HepG2 (cell line): ENCODE measurements around the gene BCL2L11. TPM values are rescaled to one million over a fixed set of nuclear protein-coding genes. Genes with fewer than 3 reads are reported as not detected.

Experiments
- AHR ChIP-seq: IDR thresholded peaks from 2 replicates; pipeline ENCODE4 v1.6.1; 2018; ENCODE audit warnings: missing genetic modification reagents, missing compliant biosample characterization
- CREBL2 ChIP-seq: sonication (generic); formaldehyde crosslinking; IDR thresholded peaks from 2 replicates; pipeline ENCODE4 v1.8.1; 2023; ENCODE audit warnings: missing genetic modification reagents, mild to moderate bottlenecking, borderline replicate concordance
- POGZ ChIP-seq: sonication (generic); formaldehyde crosslinking; IDR thresholded peaks from 2 replicates; pipeline ENCODE4 v1.4.0; 2020; ENCODE audit warnings: mild to moderate bottlenecking, missing genetic modification reagents
- ZBTB38 ChIP-seq: sonication (generic); formaldehyde crosslinking; IDR thresholded peaks from 2 replicates; pipeline ENCODE4 v1.5.1; 2020; ENCODE audit warnings: mild to moderate bottlenecking, missing genetic modification reagents
- ZNF253 ChIP-seq: sonication (generic); formaldehyde crosslinking; IDR thresholded peaks from 2 replicates; pipeline ENCODE4 v1.8.0; 2022; ENCODE audit warnings: mild to moderate bottlenecking, missing genetic modification reagents, borderline replicate concordance
- ZNF496 ChIP-seq: sonication (generic); formaldehyde crosslinking; IDR thresholded peaks from 2 replicates; pipeline ENCODE4 v1.8.1; 2023; ENCODE audit warnings: mild to moderate bottlenecking, moderate library complexity, missing genetic modification reagents; ENCODE audit not compliant: insufficient replicate concordance
- ZNF567 ChIP-seq: sonication (generic); formaldehyde crosslinking; IDR thresholded peaks from 2 replicates; pipeline ENCODE4 v1.8.1; 2023; ENCODE audit warnings: mild to moderate bottlenecking, missing genetic modification reagents, borderline replicate concordance
- ZNF709 ChIP-seq: sonication (generic); formaldehyde crosslinking; IDR thresholded peaks from 2 replicates; pipeline ENCODE4 v1.5.0; 2020; ENCODE audit warnings: mild to moderate bottlenecking, missing genetic modification reagents
- polyA plus RNA-seq, 8 experiments: library from polyadenylated mRNA; depleted of rRNA in 3 of 8; stranded (reverse) in 7 of 8; unstranded in 1 of 8; fragments of >200 nt; fragmentation: Illumina TruSeq in 4 of 8; extraction: Trizol in 4 of 8; gene quantifications; 2 replicates each; pipeline versions ENCODE4 v1.2.1 to v1.2.3, GENCODE V29; 2011 to 2016; ENCODE audit warnings: low read depth in 4 of 8, missing spikeins in 1 of 8, mixed read lengths in 1 of 8; ENCODE audit not compliant: insufficient read depth in 1 of 8
- total RNA-seq, 5 experiments: library from RNA; depleted of rRNA; stranded (reverse); fragments of >200 nt; fragmentation: Illumina TruSeq; extraction: Trizol; gene quantifications; 2 replicates each; pipeline ENCODE4 v1.2.3, GENCODE V29; 2016; ENCODE audit warnings: low read depth in 1 of 5
- TF ChIP-seq, protein P1 (sequence below): sonication (generic); formaldehyde crosslinking; IDR thresholded peaks from 2 replicates; pipeline ENCODE4 v1.5.0; 2020; ENCODE audit warnings: mild to moderate bottlenecking, missing genetic modification reagents
- TF ChIP-seq, protein P2 (sequence below): sonication (generic); formaldehyde crosslinking; IDR thresholded peaks from 2 replicates; pipeline ENCODE4 v1.4.0; 2020; ENCODE audit warnings: missing genetic modification reagents, borderline replicate concordance
- TF ChIP-seq, protein P3 (sequence below): sonication (generic); formaldehyde crosslinking; conservative IDR thresholded peaks from 2 replicates; pipeline ENCODE4 v1.4.0; 2020; ENCODE audit warnings: missing genetic modification reagents
- TF ChIP-seq, protein P4 (sequence below): sonication (generic); formaldehyde crosslinking; IDR thresholded peaks from 2 replicates; pipeline ENCODE4 v1.8.1; 2023; ENCODE audit warnings: mild to moderate bottlenecking, missing genetic modification reagents

BCL2L11 gene
- total and polyA plus RNA-seq, 2 of the 13 experiments (the other 11 are each of a cell fraction or from before 2014, with no cell fraction given), result 6.1 to 9.7 TPM

DNA sequence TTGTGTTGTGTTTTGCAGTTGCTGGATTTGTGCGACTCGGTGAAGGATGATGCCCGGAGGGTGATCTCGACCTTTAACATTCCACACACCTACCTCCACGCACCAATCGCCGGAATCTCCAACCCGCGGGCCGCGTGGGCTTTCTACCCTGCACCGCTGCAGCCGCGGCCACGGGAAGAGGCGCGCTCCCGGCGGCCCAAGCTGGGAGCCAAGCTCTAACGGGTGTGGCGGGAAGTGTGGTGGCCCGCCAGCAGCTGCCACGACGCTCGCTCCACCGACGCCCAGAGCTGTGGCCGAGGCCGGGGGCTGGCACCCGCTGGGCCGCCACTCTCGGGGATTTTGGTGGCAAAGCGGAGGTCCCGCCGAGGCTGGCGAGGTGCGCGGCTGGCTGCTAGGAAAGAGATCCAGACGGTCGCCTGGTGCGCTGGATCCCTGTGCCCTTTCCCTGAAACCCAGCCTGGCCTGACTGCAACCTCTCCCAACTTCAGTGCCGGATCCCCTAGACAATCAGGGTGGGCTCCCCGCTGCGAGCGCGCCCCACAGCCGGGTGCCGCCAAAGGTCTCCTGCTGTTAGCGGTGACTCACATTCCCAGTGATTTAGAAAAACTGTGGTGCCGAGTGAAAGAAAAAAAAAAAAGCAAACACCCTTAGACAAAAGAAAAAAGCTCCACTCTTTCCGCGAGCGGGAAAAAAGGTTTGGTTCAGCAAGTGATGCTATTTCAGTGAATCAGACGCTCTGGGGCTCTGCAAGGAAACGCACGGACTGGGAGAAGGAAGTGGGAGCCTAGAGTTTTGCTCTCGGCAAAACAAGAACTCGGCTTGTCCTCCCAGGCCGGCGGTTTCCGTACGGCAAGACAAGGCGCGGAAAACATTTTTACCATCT lies 2.9 kb upstream of the BCL2L11 start (continued):
- TF ChIP-seq, protein P1, sequence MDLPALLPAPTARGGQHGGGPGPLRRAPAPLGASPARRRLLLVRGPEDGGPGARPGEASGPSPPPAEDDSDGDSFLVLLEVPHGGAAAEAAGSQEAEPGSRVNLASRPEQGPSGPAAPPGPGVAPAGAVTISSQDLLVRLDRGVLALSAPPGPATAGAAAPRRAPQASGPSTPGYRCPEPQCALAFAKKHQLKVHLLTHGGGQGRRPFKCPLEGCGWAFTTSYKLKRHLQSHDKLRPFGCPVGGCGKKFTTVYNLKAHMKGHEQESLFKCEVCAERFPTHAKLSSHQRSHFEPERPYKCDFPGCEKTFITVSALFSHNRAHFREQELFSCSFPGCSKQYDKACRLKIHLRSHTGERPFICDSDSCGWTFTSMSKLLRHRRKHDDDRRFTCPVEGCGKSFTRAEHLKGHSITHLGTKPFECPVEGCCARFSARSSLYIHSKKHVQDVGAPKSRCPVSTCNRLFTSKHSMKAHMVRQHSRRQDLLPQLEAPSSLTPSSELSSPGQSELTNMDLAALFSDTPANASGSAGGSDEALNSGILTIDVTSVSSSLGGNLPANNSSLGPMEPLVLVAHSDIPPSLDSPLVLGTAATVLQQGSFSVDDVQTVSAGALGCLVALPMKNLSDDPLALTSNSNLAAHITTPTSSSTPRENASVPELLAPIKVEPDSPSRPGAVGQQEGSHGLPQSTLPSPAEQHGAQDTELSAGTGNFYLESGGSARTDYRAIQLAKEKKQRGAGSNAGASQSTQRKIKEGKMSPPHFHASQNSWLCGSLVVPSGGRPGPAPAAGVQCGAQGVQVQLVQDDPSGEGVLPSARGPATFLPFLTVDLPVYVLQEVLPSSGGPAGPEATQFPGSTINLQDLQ (CRISPR knock-in tag), result no peak
- no peak for TF ChIP-seq AHR (CRISPR knock-in tag)
- TF ChIP-seq ZNF709 (CRISPR knock-in tag), result 0 out of 2 replicates have a peak, but pooled peaks have one; percentile 18
- TF ChIP-seq ZBTB38 (CRISPR knock-in tag), result 0 out of 2 replicates have a peak, but pooled peaks have one; percentile 50
- TF ChIP-seq ZNF253 (CRISPR knock-in tag), result 0 out of 2 replicates have a peak, but pooled peaks have one; percentile 43
- TF ChIP-seq ZNF496 (CRISPR knock-in tag), result no peak
- no peak for TF ChIP-seq POGZ (CRISPR knock-in tag)
- TF ChIP-seq, protein P2, sequence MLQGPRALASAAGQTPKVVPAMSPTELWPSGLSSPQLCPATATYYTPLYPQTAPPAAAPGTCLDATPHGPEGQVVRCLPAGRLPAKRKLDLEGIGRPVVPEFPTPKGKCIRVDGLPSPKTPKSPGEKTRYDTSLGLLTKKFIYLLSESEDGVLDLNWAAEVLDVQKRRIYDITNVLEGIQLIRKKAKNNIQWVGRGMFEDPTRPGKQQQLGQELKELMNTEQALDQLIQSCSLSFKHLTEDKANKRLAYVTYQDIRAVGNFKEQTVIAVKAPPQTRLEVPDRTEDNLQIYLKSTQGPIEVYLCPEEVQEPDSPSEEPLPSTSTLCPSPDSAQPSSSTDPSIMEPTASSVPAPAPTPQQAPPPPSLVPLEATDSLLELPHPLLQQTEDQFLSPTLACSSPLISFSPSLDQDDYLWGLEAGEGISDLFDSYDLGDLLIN, result no peak
- TF ChIP-seq, protein P3, sequence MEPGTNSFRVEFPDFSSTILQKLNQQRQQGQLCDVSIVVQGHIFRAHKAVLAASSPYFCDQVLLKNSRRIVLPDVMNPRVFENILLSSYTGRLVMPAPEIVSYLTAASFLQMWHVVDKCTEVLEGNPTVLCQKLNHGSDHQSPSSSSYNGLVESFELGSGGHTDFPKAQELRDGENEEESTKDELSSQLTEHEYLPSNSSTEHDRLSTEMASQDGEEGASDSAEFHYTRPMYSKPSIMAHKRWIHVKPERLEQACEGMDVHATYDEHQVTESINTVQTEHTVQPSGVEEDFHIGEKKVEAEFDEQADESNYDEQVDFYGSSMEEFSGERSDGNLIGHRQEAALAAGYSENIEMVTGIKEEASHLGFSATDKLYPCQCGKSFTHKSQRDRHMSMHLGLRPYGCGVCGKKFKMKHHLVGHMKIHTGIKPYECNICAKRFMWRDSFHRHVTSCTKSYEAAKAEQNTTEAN (CRISPR knock-in tag), result no peak
- TF ChIP-seq ZNF567 (CRISPR knock-in tag), result no peak
- TF ChIP-seq, protein P4, sequence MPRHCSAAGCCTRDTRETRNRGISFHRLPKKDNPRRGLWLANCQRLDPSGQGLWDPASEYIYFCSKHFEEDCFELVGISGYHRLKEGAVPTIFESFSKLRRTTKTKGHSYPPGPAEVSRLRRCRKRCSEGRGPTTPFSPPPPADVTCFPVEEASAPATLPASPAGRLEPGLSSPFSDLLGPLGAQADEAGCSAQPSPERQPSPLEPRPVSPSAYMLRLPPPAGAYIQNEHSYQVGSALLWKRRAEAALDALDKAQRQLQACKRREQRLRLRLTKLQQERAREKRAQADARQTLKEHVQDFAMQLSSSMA (CRISPR knock-in tag), result 0 out of 2 replicates have a peak, but pooled peaks have one; percentile 63
- TF ChIP-seq CREBL2, result no peak
